Measurements from ENCODE around the gene PWWP2B. TPM values are rescaled to one million over a fixed set of nuclear protein-coding genes. Genes with fewer than 3 reads are reported as not detected.

The PWWP2B gene
- total and polyA plus RNA-seq, 2 of the 8 experiments (the other 6 are each of a cell fraction or from before 2014, with no cell fraction given): 5.3 to 10.8 TPM

GRCh38 chr10:132432176-132432540 is 35.2 kb downstream of the PWWP2B start:
- Histone ChIP-seq H3K4me3 (ENCODE audit: extremely low read depth in 1 of 4, insufficient read depth in 2 of 4, low read depth in 3 of 4, low read length in 4 of 4) (no peak overlapping the region), H3K9me3 (ENCODE audit: insufficient read depth in 2 of 2, low read depth in 1 of 2, low read length in 1 of 2) (no peaks in the 10 kb centered on the region), H2AFZ (ENCODE audit: low read length) (no peak overlapping the region), H3K27me3 (replicated peaks in 1 of 4; ENCODE audit: control insufficient read depth in 3 of 4, extremely low read depth in 1 of 4, insufficient read depth in 3 of 4, low read length in 3 of 4) (no peaks in the 10 kb centered on the region), H2BK12ac (ENCODE audit: low read depth, low read length) (no peak overlapping the region), H3K36me3 (ENCODE audit: control insufficient read depth in 2 of 4, insufficient read depth in 4 of 4, low read length in 3 of 4) (no peaks in the 10 kb centered on the region; a peak in 1 of 8 replicates), H2BK5ac (ENCODE audit: low read depth, low read length) (no peak overlapping the region), H2BK120ac (replicated peaks; ENCODE audit: low read depth, low read length) (no peak overlapping the region), H3K9ac (replicated peaks in 1 of 4; ENCODE audit: extremely low read depth in 1 of 4, low read depth in 3 of 4, low read length in 3 of 4) (no peak overlapping the region), H3K23ac (ENCODE audit: insufficient read length) (no peak overlapping the region), H3K4me1 (replicated peaks in 1 of 4; ENCODE audit: control insufficient read depth in 3 of 4, insufficient read depth in 4 of 4, low read length in 3 of 4) (peaks cover 0 to 11% (median 1%) of the 10 kb centered on the region in 4 experiments; a peak in 4 of 7 replicates), H4K20me1 (replicated peaks in 1 of 2; ENCODE audit: control insufficient read depth in 1 of 2, insufficient read depth in 2 of 2, low read length in 2 of 2) (peaks cover 0 to 13% of the 10 kb centered on the region in 2 experiments), H4K91ac (replicated peaks; ENCODE audit: insufficient read length, low read length) (no peak overlapping the region), H4K8ac (ENCODE audit: extremely low read depth, insufficient read depth, low read length) (peak overlapping the region; percentile 25; the same call in 1 of the 2 replicates), H3K79me1 (ENCODE audit: low read depth, low read length) (0 out of 2 replicates have a peak, but pooled peaks cover 5% of the 10 kb centered on the region), H3K4me2 (ENCODE audit: insufficient read depth in 1 of 2, low read depth in 2 of 2, low read length in 2 of 2) (no peak overlapping the region), H3K27ac (ENCODE audit: low read depth, low read length) (no peak overlapping the region), H3K14ac (ENCODE audit: insufficient read length) (no peak overlapping the region), H2AK5ac (ENCODE audit: low read depth, low read length) (no peak overlapping the region; the same call in 1 of the 2 replicates), H3K23me2 (ENCODE audit: low read depth, low read length) (peaks cover 11% of the 10 kb centered on the region; the same call in 1 of the 2 replicates), H2BK20ac (ENCODE audit: low read length) (no peak overlapping the region), H4K5ac (ENCODE audit: insufficient read length, low read depth, low read length) (no peak overlapping the region), H3K4ac (replicated peaks; ENCODE audit: insufficient read length, low read depth, low read length) (no peak overlapping the region), H3K18ac (ENCODE audit: extremely low read depth, low read length) (no peak overlapping the region), H2BK15ac (ENCODE audit: low read length) (no peak overlapping the region), H3K56ac (replicated peaks; ENCODE audit: insufficient read length, low read depth, low read length) (no peak overlapping the region), H3K79me2 (ENCODE audit: control insufficient read depth in 1 of 2, insufficient read depth in 2 of 2, low read length in 2 of 2) (no peaks in the 10 kb centered on the region)
- DNase-seq (ENCODE audit: low read depth in 1 of 2, low spot score in 2 of 2) (no peak), FAIRE-seq (no peak)
- ChIA-PET POLR2A (ENCODE audit: partially characterized antibody) (interaction anchor here (1.0 to 1.7 kb wide), 5 partner anchors 9 to 25 kb away, joined by 3 to 5 read pairs (median 4); no protein-coding TSS in a partner anchor), CTCF (ENCODE audit: partially characterized antibody) (interaction anchor here (0.9 to 1.5 kb wide), 4 partner anchors 9 to 27 kb away, joined by 3 to 7 read pairs (median 3); no protein-coding TSS in a partner anchor)
- WGBS, 2 experiments (ENCODE audit: extremely low coverage in 1 of 2, insufficient coverage in 1 of 2, insufficient read length in 1 of 2, insufficient replicate concordance in 2 of 2, low coverage in 1 of 2, low lambda C conversion rate in 2 of 2, missing lambda C conversion rate in 1 of 2): 90% methylated on average over 3 of the region's 12 CpGs; no CpG with 5 or more reads in 1 of the 2 experiments
- TF ChIP-seq KDM4A (IDR thresholded peaks at IDR 0.05; ENCODE audit: low read depth, low read length, severe bottlenecking): no peak
- no peak for TF ChIP-seq RNF2 (IDR thresholded peaks at IDR 0.05; ENCODE audit: borderline replicate concordance, low read depth, low read length, missing control alignments, poor library complexity, severe bottlenecking)
- TF ChIP-seq ZNF274 (IDR thresholded peaks at IDR 0.05; ENCODE audit: borderline replicate concordance, extremely low read depth, low read length): no peak
- no peak for TF ChIP-seq SP4 (IDR thresholded peaks at IDR 0.05; ENCODE audit: low read length)
- TF ChIP-seq EGR1 (IDR thresholded peaks at IDR 0.05; ENCODE audit: borderline replicate concordance, low read depth, low read length): no peak
- no peak for TF ChIP-seq BCL11A (IDR thresholded peaks at IDR 0.05; ENCODE audit: low read depth in 2 of 2, low read length in 2 of 2)
- no peak for TF ChIP-seq ATF3 (IDR thresholded peaks at IDR 0.05; ENCODE audit: insufficient read depth, low read depth, low read length)
- TF ChIP-seq CHD2 (IDR thresholded peaks at IDR 0.05; ENCODE audit: low read length): no peak
- no peak for TF ChIP-seq TAF1 (IDR thresholded peaks at IDR 0.05; ENCODE audit: low read depth, low read length)
- TF ChIP-seq RXRA (IDR thresholded peaks at IDR 0.05; ENCODE audit: insufficient read depth, low read depth, low read length): no peak
- no peak for TF ChIP-seq ASH2L (IDR thresholded peaks at IDR 0.05; ENCODE audit: low read length)
- TF ChIP-seq NRF1 (IDR thresholded peaks at IDR 0.05; ENCODE audit: low read depth, low read length): no peak
- TF ChIP-seq EZH2 (IDR thresholded peaks at IDR 0.05; ENCODE audit: low read depth, low read length, severe bottlenecking): no peak
- no peak for TF ChIP-seq RFX5 (IDR thresholded peaks at IDR 0.05; ENCODE audit: borderline replicate concordance, low read depth, low read length)

Data from H1 (cell line).